CD1c-positive myeloid dendritic cell (primary cell): ENCODE results near the gene RPS6KB1.
A peak's percentile ranks its signal among the peaks of the same experiment; 100 is the strongest.
"Not testable (repeated sequence)": the region's sequence is repeated elsewhere in the genome, so short reads cannot be mapped to it uniquely, and the experiment has no call there.

Source experiments
- DNase-seq: peaks from one replicate; pipeline ENCODE4 v3.0.0-alpha.2; 2016; ENCODE audit errors: extremely low spot score

Gene RPS6KB1

DNA sequence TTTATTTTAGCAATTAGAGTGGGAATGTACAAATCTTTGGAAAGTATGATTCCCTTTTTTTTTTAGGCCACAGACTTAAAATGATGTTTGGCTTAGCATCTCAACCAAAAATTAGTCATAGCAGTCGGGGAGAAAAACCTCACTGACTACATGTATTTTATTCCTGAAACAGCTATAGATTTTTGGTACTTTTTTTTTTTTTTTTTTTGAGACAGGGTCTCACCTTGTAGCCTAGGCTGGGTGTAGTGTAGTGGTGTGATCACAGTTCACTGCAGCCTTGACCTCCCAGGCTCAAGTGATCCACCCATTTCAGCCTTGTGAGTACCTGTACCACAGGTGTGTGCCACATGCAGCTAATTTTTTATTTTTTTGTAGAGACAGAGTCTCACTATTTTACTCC, 48.2 kb downstream of the RPS6KB1 start:
- no peak for DNase-seq

DNA sequence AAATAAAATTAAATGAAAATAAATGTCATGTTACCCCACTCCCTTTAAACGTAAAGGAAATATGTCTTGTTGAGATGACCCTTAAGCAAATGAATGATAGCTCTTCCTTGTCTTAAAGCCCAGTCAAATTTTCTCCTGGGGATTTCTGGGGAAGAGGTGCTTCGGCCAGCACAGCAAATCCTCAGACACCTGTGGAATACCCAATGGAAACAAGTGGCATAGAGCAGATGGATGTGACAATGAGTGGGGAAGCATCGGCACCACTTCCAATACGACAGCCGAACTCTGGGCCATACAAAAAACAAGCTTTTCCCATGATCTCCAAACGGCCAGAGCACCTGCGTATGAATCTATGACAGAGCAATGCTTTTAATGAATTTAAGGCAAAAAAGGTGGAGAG, 53.5 kb downstream of the RPS6KB1 start:
- not testable (repeated sequence) for DNase-seq

DNA sequence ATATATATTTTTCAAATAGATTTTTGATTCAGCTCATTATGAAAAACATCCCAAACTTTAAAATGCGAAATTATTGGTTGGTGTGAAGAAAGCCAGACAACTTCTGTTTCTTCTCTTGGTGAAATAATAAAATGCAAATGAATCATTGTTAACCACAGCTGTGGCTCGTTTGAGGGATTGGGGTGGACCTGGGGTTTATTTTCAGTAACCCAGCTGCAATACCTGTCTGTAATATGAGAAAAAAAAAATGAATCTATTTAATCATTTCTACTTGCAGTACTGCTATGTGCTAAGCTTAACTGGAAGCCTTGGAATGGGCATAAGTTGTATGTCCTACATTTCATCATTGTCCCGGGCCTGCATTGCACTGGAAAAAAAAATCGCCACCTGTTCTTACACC, 54.4 kb downstream of the RPS6KB1 start:
- DNase-seq: not testable (repeated sequence)

DNA sequence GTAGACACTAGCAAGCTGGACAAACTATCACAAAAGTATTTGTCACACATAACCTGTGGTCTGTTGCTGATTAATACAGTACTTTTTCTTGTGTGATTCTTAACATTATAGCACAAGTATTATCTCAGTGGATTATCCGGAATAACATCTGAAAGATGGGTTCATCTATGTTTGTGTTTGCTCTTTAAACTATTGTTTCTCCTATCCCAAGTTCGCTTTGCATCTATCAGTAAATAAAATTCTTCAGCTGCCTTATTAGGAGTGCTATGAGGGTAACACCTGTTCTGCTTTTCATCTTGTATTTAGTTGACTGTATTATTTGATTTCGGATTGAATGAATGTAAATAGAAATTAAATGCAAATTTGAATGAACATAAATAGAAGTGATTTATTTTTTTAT, 57.1 kb downstream of the RPS6KB1 start:
- no peak for DNase-seq

DNA sequence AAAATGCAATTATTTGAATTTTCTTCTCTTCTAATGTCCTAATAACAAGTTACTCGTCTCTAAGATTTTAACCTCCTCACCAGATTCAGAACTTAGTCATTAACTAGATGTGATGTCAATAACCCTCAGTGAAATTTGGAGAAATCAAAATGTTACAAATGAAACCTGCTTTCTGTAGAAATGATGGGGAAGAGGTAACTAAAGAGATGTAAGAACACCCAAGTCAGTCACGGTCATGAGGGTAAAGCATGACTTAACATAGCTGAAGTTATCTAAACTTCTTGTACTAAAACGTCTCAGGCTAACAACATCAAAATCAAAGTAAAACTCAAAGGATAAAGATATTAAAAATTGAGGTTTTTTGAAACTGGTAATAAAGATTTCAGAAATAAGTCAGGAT, 61.9 kb downstream of the RPS6KB1 start:
- no peak for DNase-seq

DNA sequence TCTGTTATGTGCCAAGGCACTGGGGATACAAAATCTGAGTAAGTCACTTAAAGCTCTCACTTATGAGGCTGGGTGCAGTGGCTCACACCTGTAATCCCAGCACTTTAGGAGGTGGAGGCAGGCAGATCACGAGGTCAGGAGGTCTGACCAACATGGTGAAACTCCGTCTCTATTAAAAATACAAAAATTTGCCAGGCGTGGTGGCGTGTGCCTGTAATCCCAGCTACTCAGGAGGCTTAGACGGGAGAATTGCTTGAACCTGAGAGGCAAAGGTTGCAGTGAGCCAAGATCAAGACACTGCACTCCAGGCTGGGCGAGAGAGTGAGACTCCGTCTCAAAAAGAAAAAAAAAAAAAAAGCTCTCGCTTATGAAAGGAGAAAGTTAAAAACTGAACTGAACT, 66.7 kb downstream of the RPS6KB1 start:
- DNase-seq: not testable (repeated sequence)

GRCh38 chr17:59962739-59963318, 69.9 kb downstream of the RPS6KB1 start:
- no peak for DNase-seq

DNA sequence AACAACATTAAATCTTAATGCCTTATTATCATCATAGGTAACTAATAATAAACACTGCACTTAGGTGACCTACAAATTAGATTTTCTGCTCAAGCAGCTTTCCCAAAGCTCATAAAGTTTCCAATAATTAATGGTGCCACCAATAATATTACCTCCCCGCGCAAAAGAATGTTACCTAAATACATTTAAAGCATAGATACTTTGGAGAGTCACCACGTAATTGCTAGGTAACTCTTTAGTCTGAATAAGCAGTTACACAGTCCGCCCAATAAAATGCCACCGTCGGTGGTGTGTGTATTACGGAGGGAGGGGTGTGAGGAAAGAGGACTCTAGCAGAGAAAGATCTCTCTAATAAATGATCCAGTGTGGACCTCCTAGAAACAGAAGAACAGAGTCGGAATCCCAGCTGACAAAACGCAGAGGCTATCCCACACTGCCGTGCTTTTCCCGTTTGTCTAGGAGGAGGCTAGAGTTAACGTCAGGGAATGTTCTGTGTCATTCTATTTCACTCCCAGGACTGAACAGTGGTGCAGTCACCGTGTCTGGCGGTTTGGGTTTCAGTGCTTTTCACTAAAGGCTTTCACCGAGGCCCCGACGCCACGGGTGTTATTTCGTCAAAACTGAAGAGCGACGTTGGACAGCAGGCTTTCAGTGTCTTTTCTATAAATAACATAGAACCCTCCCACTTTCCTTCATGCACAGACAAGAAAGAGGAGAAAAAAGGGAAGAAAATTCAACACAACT, 71.0 kb downstream of the RPS6KB1 start:
- DNase-seq: peak; percentile 89

GRCh38 chr17:59964482-59965328, 71.8 kb downstream of the RPS6KB1 start, which contains the start of gene RNFT1:
Gene RNFT1 (minus strand): TSS chr17:59964740. CDS start chr17:59964663, 77 bp downstream.
- DNase-seq: peak; percentile 98

GRCh38 chr17:59971771-59972170, 78.8 kb downstream of the RPS6KB1 start:
- not testable (repeated sequence) for DNase-seq

DNA sequence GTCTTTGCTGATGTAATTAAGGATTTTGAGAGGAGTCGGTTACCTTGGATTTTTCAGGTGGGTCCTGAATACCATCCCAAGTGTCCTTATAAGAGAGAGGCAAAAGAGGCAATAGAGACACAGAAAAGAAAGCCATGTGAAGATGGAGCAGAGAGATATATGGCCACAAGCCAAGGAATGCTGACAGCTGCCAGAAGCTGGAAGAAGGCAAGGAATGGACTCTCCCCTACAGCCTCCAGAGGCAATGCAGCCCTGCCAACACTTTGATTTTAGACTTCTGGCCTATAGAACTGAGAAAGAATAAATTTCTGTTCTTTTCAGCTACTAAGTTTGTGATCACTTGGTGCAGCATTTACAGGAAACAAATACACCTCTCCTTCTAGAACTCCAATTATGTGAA, 79.9 kb downstream of the RPS6KB1 start:
- no peak for DNase-seq

GRCh38 chr17:59973483-59973882, 80.6 kb downstream of the RPS6KB1 start:
- DNase-seq: not testable (repeated sequence)

DNA sequence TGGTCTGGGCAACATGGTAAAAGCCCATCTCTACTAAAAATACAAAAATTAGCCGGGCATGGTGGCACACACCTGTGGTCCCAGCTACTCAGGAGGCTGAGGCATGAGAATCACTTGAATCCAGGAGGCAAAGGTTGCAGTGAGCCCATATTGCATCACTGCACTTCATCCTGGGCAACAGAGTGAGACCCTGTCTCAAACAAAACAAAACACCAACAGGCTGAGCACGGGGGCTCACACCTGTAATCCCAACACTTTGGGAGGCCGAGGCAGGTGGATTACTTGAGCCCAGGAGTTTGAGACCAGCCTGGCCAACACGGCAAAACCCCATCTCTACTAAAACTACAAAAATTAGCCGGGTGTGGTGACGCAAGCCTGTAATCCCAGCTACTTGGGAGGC, 82.2 kb downstream of the RPS6KB1 start:
- not testable (repeated sequence) for DNase-seq

DNA sequence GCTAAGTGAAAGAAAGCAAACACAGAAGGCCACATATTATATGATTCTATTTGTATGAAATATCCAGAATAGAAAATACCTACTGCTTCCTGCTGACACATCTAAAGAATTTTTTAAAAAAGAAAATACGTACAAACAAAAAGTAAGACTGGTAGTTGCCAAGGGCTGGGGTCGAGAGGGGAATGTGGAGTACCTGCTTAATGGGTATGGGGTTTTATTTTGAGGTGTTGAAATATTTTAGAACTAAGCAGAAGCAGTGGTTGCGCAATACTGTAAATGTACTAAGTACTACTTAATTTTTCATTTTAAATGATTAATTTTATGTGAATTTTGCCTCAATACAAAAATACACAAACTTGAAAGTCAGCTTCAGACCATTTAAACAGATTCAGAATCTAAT, 103.7 kb downstream of the RPS6KB1 start:
- DNase-seq: not testable (repeated sequence)
